NCI-H146 treated with DMSO at 0.1 percent for 48 hours (cell line): Measurements from ENCODE around the gene TMEM212.
"Not testable (repeated sequence)": the region's sequence is repeated elsewhere in the genome, so short reads cannot be mapped to it uniquely, and the experiment has no call there.

Source experiments
- DNase-seq: peaks from one replicate; lab custom pipeline; 2025; ENCODE audit not compliant: unreplicated experiment; lab: John Stamatoyannopoulos, UW

TMEM212 gene

DNA sequence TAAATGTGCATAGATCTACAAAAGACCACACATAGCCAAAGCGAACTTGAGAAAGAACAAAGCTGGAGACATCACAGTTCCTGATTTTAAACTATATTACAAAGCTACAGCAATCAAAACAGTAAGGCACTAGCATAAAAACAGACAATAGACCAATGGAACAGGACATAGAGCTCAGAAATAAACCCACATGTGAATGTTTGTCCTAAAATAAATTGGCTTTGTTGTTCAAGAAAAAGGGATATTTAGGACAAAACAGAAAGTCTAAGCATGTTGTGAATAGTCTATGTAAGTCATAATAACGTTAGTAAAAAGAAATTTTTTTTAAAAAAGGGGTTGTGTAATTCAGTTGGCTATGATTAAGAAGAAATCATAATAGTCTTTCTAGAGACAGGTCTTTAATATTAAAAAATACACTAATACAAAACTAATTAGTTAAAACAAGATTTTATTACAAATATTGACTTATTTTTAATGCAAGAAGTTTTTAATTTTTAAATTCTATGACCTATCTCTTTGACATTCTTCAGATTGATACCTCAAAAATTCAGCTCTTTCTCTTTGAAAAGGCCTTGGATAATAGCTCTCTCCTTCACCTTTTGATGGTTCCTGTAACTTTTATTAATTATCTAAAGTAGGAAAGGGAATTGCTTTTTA is 11.6 kb downstream of the TMEM212 start:
- DNase-seq: no peak

DNA sequence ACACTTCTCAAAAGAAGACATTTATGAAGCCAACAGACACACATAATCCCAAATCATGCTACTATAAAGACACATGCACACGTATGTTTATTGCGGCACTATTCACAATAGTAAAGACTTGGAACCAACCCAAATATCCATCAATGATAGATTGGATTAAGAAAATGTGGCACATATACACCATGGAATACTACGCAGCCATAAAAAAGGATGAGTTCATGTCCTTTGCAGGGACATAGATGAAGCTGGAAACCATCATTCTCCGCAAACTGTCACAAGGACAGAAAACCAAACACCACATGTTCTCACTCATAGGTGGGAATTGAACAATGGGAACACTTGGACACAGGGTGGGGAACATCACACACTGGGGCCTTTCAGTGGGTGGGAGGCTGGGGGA is 15.6 kb downstream of the TMEM212 start:
- DNase-seq: not testable (repeated sequence)

DNA sequence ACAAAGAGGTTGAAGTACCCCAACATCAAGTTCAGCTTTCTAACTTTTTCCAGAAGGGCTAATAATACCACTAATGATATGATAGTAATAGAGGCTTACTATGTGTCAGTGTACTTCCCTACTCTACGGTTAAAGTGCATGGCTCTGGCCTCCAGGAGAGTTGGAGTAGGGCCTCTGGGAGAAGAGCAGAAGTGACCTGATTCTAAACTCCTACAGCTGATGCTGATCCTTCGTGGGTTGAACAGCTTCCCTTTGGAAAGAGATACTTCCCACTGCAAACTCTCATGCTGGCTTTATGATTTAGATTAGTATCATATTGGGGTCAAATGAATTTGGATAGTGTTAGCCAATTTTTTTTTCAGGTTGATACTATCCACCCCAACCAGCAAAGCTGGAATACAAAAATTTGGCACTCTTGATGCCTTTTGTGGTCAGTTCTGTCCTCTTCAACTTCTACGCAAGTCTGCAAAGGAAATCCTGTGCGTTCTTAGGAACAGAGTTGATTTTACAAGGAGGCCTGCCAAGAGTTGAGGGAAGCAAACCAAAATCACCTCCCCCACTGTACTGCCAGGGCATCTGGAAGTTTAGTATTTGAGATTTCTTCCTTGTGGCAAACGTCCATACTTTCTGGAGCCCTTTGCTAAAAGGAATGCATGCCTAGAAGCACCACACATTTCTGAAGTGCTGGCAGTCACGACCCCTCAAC is 17.8 kb downstream of the TMEM212 start:
- no peak for DNase-seq

DNA sequence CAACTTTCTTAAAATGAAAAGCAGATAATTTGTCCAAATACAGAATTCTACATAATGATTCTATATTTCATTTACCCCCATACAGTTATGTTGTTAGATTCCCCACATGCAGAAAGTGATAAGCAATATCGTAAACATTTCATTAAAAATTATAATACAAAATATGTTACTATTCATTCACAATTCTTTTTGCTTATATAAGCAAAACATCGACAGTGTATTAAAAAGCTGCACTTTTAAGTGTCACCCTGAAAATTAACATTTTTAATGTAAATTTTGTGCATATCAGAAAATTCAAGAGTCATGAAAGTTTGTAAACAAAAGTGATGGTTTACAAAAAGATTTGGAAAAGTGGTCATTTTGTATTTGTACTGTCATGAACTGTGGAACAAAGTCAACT is 19.2 kb downstream of the TMEM212 start:
- no peak for DNase-seq

DNA sequence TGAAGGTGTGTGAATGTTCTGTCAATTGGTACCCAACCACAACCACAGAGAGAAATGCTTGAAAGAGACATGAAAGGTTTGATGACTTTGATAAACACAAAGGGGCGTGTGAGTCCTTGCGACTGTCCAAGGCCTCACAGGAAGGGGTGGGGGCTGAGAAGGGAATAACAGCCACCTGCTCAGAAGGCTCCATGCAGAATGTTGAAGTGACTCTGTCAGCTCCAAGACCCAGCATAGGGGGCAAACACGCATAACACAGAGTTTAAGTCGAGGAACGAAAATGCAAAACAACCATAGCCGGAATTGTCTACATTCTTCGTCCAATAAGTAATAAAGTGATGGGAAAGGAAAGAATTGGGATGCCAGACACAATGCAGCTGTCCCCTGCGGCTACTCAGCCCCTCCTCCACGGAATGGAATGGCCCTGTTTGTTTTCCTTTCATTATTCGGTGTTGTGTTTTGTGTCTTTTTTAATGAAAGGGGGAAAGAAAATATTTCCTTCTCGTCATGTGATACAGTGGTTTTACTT is 19.9 kb downstream of the TMEM212 start:
- no peak for DNase-seq

DNA sequence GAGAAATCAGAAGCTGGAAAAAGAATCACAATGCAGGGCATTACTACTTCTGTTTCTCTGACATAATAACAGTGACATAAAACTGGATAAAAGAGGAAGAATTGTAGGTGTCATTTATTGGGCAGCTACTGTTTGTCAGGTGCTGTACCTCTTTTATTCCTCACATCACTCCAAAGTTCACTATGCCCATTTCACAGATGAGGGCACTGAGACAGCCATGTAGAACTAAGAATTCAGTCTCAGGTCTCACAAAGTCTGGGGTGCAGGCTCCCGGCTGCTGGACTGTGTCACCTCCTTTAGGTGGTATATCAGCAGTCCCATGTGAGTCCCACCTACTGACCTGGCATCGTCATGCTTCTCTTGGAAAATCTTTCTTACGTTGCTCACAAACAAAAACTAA is 20.8 kb downstream of the TMEM212 start:
- DNase-seq: no peak

DNA sequence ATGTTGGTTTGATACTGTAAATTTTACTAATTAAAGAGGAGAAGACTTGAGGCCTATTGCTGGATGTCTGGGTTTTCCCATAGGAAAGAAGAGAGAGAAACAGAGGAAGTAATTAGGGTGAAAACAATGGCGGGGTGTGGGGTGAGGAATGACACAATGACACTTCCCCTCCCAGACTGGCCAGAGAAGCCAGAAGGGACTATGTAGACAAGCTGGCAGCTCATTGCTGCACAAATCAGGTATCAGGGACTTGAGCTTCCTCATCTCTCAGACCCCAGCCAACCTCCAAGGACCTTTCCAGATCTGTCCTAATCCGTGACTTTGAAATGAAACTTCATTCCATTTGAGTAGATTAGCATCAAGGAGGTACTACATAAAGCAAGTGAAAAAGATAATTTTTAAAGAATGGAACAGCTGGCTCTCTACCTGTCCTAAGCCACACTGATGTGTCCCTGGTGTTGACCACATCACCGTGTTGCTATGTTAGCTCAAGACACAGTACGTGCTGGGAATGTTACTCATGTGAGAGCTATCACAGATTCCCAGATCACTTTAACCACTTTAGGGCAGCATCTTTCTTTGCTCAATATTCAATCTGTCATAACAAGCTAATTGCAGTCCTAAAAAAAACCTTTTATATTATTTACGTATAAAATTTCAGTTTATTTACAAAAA is 22.2 kb downstream of the TMEM212 start:
- DNase-seq: no peak

DNA sequence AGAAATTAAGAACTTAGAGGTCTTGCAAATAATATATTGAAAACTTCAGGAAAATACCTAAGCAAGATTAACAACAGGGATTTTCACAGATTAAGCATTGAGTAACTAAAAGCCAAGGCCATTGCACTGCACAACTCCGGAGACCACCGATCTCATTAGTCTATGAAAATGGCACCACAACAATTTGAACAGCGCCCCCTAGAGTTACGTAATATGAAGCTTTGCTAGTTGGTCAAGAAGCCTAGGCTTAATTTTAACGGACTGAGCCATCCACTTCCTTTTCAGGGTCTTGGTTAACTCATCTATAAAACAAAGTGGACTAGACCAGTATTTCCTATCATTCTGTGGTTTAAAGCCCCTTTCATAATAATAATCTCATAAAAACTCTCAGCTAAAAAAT is 24.8 kb downstream of the TMEM212 start:
- no peak for DNase-seq

DNA sequence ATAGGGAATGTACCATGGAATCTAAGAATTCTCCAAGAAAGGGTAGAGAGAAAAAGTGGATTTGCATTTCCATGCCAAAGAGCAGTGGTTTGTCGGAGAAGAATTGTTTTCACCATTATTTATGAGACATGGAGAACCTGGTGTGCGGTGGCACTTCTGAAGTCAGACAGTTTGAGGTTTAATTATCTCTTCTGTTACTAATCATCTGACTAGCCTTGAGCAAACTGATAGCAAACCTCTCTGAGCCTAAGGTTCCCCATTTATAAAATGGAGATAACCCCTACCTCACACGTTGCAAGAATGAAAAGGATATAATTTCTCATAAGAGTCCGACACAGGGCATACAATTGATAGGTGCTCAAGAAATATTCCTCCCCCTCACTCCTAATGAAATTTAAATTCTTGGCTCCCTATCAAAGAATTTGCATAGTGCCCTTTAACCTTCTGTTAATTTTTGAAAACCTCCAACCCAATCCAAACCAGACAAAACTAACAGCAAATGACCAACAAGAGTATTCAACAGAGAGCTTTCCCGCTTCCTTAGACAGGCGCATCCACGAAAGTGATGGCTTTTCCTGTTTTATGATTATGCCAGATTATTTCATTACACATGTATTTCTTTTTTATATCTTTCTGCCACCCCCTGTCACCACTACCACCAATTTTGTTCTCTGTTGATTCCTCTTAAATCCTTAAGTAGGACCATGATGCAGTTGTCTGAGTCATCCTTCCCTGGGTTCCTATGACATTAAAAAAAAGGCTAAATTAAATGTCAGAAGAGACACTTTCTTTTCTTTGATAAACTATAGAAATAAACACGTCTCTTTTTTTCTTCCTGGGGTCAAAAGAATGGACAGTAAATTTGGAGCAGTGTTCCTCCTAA is 28.5 kb downstream of the TMEM212 start:
- DNase-seq: no peak

DNA sequence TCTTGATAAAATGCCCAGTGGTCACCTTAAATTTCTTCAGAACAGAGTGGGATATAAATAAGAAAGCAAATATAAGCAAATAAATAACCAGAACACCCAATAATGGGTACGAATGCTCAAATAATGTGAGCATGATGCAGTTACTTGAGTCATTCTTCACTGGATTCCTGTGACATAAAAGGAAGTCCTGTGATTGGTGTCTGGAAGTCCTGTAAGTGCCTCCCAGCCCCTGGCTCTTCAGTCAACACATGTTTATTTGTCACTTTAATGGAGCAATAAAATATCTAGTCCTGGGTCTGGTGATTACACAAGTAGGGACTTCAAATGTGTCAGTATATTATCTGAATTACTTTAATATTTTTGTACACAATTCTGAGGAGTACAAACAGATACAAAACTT is 30.4 kb downstream of the TMEM212 start:
- no peak for DNase-seq

DNA sequence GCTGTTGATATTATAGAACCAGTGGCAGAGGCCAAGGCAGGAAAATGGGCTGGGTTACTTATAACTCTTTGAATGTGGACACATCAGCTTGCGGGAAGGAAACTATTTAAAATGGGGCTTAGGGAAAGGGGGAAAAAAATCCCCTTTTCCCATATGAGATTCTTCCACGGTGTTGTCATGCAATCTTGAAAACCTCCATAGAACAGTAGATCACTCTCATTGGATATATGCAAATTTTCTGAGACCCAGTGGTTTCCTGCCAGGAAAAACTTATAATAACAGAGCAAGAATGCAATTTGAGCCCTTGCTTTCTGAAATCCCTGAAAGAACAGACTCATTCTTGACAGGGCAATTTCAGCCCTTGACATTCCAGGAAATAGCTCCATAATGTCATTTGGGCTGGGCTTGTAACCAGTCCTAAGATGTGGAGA is 31.1 kb downstream of the TMEM212 start:
- DNase-seq: no peak

DNA sequence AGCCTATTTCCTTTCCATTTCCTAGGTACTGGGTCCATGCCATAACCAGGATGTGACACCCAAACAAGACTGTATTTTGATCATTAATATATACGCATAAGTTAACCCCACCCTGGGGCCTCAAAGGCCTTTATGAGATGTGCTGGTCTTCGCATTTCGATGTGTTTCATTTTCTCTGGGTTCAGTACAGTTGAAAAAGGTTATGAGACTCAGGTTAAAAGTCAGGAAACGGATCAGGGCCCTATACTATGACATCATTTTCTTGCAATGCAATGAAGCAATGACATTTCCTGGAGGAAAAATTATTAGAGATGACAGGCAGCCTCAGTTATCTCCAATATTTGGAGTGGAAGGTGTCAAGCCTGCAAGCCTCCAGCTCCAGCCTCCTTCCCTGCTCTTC is 31.7 kb downstream of the TMEM212 start:
- no peak for DNase-seq

DNA sequence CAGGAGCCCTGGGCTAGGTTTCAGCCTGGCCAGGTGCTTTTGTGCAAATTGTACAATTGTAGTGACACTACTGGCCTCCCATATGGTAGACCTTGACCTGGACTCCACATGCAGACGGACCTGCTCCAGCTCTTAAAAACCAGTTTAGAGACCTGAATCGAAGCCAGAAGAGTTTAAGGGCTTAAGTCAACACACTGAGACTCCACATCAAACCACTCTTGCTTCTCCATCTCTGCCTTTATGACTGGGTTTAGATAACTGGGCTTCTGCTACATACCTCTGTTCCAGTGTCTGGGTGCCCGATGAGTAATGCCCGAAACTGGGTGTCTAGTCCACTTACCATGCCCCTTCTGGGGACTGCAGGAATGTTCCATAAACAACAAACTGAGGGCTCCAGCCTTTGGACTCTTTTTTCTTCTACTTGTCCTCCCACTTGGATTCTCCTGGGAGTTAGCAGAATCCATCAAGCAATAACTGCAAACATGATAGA is 32.8 kb downstream of the TMEM212 start:
- no peak for DNase-seq

DNA sequence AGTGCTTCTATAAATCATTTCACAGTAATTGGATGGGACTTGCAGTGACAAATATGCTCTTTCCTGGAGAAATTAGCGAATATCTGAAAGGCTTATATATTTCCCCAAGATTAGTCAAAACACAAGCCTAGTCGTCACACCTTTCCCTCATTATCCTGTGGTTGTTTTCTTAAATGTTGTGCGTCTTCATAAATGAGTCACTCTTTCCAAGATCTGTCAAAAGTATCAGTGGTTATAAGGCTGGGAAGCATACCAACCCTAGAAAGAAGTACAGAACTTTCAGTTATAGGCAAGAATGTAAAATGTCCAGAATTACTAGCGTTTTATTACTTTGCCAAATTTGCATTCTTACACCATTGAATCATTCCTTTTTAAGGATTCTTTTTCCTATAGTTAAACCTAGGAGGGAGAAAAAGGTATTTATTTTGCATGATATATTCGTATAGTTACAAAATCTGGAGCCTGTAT is 33.6 kb downstream of the TMEM212 start:
- DNase-seq: no peak

DNA sequence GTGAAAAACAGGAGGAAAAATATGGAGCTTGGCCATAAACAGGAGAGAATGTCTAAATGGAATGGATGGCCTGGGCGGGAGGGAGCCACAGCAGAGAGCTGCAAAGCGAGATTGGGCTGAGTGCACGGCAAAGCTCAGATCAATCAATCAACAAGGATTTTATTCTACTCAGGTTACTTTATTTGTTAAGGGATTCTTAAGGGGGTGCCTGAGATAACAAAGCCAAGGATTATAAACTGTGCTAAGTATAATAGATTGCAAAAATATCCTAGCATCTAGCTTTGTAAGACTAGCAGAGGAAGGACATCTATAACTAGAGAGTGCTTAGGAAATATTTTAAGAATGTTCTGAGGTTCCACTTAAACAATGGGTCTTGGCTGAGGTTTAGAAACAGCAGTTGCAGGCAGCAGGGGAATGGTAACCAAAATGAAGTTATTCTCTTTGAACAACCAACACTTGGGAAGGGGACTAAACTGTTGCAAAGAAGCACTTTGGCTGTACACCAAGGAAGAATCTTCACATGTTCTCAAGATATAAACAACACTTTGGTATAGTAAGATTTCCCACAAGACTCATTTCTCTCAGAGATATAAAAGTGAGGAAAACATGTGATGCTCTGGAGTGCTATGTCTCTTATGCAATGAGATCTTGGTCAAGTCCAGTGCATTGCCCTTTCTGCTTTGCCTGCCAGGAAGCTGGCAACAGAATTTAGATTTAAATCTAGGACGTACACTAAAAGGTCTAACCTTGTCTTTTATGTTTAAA is 35.5 kb downstream of the TMEM212 start:
- DNase-seq: no peak

DNA sequence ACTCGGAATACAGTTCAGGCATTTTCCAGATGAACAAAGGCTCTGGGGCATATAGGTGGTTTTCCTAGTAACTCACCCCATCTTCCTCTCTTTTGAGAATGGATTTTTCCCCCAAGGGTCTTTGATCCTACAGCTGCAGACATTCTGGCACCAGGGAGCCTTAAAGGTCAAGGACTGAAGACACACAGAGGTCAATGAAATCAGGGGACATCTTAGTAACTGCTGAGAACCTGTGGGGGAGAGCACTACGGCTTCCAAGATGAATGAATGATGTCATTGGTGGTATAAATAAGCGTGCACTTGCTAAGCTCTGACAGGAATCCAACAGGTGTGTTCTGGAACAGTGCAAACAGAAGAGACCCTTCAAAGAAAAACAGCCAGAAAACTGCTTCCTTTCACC is 36.3 kb downstream of the TMEM212 start:
- DNase-seq: no peak

DNA sequence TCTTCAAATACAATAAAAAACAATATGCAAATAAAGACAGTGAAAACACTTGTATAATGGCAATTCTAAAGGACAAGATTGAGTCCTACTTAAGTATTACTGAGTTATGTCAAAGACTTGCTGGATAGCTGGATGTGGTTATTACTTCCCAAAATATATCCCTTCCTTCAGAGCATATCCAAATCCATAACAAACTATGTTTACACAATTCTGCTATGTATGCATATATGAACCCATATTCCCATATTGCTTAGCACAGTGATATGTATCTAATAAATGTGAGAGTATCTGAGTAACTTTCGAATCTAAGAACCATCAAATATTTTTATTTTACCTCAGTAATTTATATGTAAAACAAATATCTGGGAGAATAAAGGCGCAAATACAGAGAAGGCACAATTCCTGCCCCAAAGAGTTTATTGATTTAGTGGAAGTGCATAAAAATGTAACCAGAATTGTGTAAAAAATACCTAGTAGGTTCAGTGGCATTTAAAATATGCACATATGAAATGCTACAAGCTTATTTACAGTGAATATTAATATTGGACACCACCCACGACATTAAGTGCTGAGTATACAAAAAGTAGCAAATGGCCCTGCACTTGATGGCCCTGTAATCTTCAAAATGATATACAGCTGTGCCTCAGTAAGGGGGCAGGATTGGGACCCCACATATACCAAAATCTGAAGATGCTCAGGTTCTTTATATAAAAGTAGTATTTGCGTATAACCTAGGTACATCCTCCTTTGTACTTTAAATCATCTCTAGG is 37.1 kb downstream of the TMEM212 start:
- DNase-seq: no peak

DNA sequence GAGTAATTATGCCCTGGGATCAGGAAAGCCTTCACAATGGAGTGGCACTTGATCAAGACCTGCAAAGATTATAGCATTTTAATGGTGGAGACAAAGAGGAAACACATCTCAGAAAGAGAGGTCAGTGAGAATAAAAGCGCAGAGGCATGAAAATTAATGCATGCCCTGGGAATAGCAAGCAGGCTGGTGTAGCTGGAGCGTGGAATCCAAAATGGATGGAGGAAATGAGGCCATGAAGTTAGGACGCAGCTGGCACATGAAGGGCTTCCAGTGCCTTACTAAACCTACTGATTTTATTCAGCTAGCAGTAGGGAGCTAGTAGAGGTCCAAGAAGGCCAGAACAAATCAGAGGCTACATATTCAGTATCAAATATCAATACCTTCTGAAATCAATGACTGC is 38.1 kb downstream of the TMEM212 start:
- no peak for DNase-seq

DNA sequence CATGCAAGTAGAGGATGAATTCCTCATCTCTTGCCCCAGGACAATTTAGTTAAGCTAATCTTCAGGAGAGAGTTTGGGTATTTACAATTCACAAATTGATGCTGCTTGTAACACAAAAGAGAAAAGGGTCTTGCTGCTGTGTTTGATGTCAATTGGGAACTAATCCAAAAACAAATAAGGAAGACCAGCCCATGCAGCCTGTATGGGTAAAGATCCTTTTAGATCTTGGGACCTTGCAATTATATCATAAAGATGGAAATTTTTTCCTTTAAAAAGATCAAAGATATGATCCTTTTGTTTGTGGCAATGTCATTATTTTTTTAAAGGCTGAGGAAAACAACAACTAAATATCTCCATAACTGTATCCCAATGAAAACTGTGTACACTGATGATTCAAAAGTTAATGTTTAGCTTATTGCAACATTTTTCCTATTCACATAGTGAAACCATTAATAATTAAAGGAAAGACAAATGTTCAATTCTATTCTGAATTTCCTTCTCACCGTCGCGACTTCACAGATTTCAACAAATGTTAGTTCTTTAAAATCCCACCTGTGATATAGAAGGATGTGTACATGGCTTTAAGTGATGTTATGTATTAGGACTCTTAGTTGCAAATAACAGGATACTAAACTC is 40.2 kb downstream of the TMEM212 start:
- DNase-seq: no peak
